Measurements from ENCODE around the gene SPPL2C. TPM values are rescaled to one million over a fixed set of nuclear protein-coding genes. Genes with fewer than 3 reads are reported as not detected.
"Not testable (repeated sequence)": the region's sequence is repeated elsewhere in the genome, so short reads cannot be mapped to it uniquely, and the experiment has no call there.

SPPL2C gene
- total and polyA plus RNA-seq, 4 donors, result not detected

GRCh38 chr17:45857977-45858708, 13.5 kb downstream of the SPPL2C start:
- H3K27me3 ChIP-seq (ENCODE audit: control insufficient read depth in 1 of 2, insufficient read depth in 2 of 2, low read length in 1 of 2), result no peaks in the 10 kb centered on the region
- DNase-seq, result no peak
- H3K9me3 ChIP-seq (ENCODE audit: control insufficient read depth, low read length), result no peaks in the 10 kb centered on the region
- WGBS, 2 donors, result 21 to 22% methylated on average over 10 of the region's 10 CpGs
- intact Hi-C loops (cut with DNase I), result no loop called here
- no peaks in the 10 kb centered on the region for H3K4me1 ChIP-seq (ENCODE audit: control insufficient read depth in 1 of 2, insufficient read depth in 2 of 2, low read length in 2 of 2)
- H3K4me3 ChIP-seq (ENCODE audit: low read length in 2 of 2), result no peak overlapping the region
- no peak overlapping the region for H3K27ac ChIP-seq (ENCODE audit: low read depth in 1 of 2, low read length in 2 of 2)
- no peak for ATAC-seq (ENCODE audit: low FRiP score)
- no peaks in the 10 kb centered on the region for H3K36me3 ChIP-seq (ENCODE audit: control insufficient read depth in 1 of 2, insufficient read depth in 2 of 2, low read length in 1 of 2)

GRCh38 chr17:45861165-45861564, 16.5 kb downstream of the SPPL2C start:
- intact Hi-C loops (cut with DNase I), result no loop called here
- ATAC-seq (ENCODE audit: low FRiP score) (no peak), DNase-seq (no peak)
- no peaks in the 10 kb centered on the region for H3K4me1 ChIP-seq (ENCODE audit: control insufficient read depth in 1 of 2, insufficient read depth in 2 of 2, low read length in 2 of 2)
- no peak overlapping the region for H3K27ac ChIP-seq (ENCODE audit: low read depth in 1 of 2, low read length in 2 of 2)
- no peak overlapping the region for H3K4me3 ChIP-seq (ENCODE audit: low read length in 2 of 2)
- 70 to 73% methylated on average over 7 of the region's 7 CpGs for WGBS, 2 donors
- no peaks in the 10 kb centered on the region for H3K27me3 ChIP-seq (ENCODE audit: control insufficient read depth in 1 of 2, insufficient read depth in 2 of 2, low read length in 1 of 2)
- H3K9me3 ChIP-seq (ENCODE audit: control insufficient read depth, low read length), result no peaks in the 10 kb centered on the region
- no peaks in the 10 kb centered on the region for H3K36me3 ChIP-seq (ENCODE audit: control insufficient read depth in 1 of 2, insufficient read depth in 2 of 2, low read length in 1 of 2)

DNA sequence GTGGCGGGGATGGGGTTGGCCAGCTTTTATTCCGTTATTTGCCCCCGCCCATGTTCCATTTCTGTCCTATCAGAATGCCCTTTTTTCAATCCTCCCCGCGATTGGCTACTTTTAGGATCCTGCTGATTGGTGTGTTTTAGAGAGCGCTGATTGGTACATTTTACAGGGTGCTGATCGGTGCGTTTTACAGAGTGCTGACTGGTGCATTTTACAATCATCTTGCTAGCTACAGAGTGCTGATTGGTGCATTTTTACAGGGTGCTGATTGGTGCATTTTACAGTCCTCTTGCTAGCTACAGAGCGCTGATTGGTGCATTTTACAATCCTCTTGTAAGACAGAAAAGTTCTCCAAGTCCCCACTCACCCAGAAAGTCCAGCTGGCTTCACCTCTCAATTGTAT, 17.4 kb downstream of the SPPL2C start:
- intact Hi-C loops (cut with DNase I); ATAC-seq (ENCODE audit: low FRiP score); H3K4me3 ChIP-seq (ENCODE audit: low read length in 2 of 2); H3K27me3 ChIP-seq (ENCODE audit: control insufficient read depth in 1 of 2, insufficient read depth in 2 of 2, low read length in 1 of 2); H3K36me3 ChIP-seq (ENCODE audit: control insufficient read depth in 1 of 2, insufficient read depth in 2 of 2, low read length in 1 of 2); H3K4me1 ChIP-seq (ENCODE audit: control insufficient read depth in 1 of 2, insufficient read depth in 2 of 2, low read length in 2 of 2); H3K9me3 ChIP-seq (ENCODE audit: control insufficient read depth, low read length); DNase-seq; H3K27ac ChIP-seq (ENCODE audit: low read depth in 1 of 2, low read length in 2 of 2): not testable (repeated sequence)
- WGBS, 2 donors, result 81 to 85% methylated on average over 9 of the region's 9 CpGs

DNA sequence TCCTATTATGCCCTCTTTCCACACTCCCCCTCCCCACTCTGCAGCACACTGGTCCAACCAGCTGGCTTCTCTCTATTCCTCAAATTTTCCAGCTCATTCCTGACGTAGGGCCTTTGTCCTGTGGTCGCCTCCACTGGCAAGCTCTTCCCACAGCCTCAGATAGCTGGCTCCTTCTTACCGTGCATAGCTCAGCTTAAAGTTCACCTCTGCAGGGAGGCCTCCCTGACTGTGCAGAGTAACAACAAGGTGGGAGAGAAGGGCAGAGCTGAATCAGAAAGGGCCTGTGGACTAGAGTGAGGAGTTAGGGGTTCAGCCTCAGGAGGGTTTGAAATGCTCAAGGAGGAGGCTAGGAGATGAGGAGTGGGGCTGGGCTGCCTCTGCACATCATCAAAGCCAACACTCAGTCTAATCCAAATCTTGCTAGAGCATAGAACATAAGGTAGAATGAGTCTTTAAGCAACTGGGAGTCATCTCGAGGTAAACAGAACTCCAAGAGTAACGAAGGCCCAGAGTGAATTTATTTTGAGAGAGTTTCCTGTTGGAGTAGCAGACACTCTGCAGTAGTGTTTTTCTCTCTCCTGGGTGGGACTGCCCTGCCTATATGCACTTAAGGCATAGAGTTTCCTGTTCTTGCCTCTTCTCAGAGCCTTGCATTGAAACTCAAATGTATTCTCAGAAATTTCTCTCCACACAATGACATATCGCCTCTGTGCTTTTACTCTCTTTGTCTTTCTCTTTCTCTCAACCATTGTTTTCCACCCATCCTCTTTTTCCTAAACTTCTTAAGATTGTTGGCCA, 19.4 kb downstream of the SPPL2C start:
- Histone ChIP-seq H3K4me1 (ENCODE audit: control insufficient read depth in 1 of 2, insufficient read depth in 2 of 2, low read length in 2 of 2) (no peaks in the 10 kb centered on the region), H3K27ac (ENCODE audit: low read depth in 1 of 2, low read length in 2 of 2) (no peak overlapping the region), H3K9me3 (ENCODE audit: control insufficient read depth, low read length) (no peaks in the 10 kb centered on the region), H3K36me3 (ENCODE audit: control insufficient read depth in 1 of 2, insufficient read depth in 2 of 2, low read length in 1 of 2) (no peaks in the 10 kb centered on the region), H3K27me3 (ENCODE audit: control insufficient read depth in 1 of 2, insufficient read depth in 2 of 2, low read length in 1 of 2) (no peaks in the 10 kb centered on the region), H3K4me3 (ENCODE audit: low read length in 2 of 2) (no peak overlapping the region)
- WGBS, 2 donors, result 43 to 46% methylated on average over 6 of the region's 6 CpGs
- intact Hi-C loops (cut with DNase I), result no loop called here
- ATAC-seq (ENCODE audit: low FRiP score) (no peak), DNase-seq (no peak)

DNA sequence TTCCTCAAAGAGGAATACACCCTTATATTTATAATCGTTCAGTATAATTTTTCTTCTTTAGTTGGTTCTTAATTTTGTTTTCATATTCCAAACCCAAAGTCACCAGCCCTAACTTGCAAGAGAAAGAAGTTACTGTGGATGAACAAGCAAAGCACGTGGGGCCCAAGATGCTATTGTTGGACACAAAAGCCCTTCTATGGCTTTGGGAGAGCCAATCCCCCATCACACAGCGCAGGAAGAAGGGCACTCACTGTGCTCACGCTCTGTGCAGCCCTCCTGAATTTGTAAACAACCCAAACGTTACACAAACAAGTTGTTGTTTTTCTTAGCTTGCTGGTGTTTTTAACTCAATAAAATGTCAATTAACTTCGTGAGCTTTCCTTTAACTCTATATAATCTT, 22.5 kb downstream of the SPPL2C start:
- DNase-seq, result no peak

DNA sequence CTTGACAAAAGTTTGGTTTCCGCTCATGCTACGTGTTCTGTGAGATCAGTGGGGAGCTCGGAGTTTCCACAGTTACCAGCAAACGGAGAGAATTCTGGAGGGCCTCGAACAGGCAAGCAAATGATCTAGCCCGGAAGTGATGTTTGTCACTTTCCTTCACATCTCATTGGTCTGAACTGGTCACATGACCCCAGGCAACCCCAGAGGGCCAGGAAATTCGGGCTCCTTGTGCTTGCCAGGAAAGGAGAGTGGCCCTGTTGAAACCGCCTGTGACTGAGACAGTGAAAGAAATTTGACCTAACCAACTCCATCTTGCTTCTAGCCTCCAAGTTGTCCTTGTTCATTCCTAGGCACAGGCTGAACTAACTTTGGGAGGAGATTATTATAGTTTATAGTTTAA, 23.0 kb downstream of the SPPL2C start:
- no peak for DNase-seq
- no peak for ATAC-seq (ENCODE audit: low FRiP score)
- H3K9me3 ChIP-seq (ENCODE audit: control insufficient read depth, low read length), result no peaks in the 10 kb centered on the region
- H3K27ac ChIP-seq (ENCODE audit: low read depth in 1 of 2, low read length in 2 of 2), result no peak overlapping the region
- intact Hi-C loops (cut with DNase I), result no loop called here
- 56 to 58% methylated on average over 8 of the region's 8 CpGs for WGBS, 2 donors
- no peak overlapping the region for H3K4me3 ChIP-seq (ENCODE audit: low read length in 2 of 2)
- no peaks in the 10 kb centered on the region for H3K27me3 ChIP-seq (ENCODE audit: control insufficient read depth in 1 of 2, insufficient read depth in 2 of 2, low read length in 1 of 2)
- no peaks in the 10 kb centered on the region for H3K4me1 ChIP-seq (ENCODE audit: control insufficient read depth in 1 of 2, insufficient read depth in 2 of 2, low read length in 2 of 2)
- no peaks in the 10 kb centered on the region for H3K36me3 ChIP-seq (ENCODE audit: control insufficient read depth in 1 of 2, insufficient read depth in 2 of 2, low read length in 1 of 2)

More for the DNA sequence above, 22.5 kb downstream of the SPPL2C start:
- Histone ChIP-seq H3K4me3 (ENCODE audit: low read length in 2 of 2) (no peak overlapping the region), H3K27ac (ENCODE audit: low read depth in 1 of 2, low read length in 2 of 2) (no peak overlapping the region), H3K36me3 (ENCODE audit: control insufficient read depth in 1 of 2, insufficient read depth in 2 of 2, low read length in 1 of 2) (no peaks in the 10 kb centered on the region), H3K4me1 (ENCODE audit: control insufficient read depth in 1 of 2, insufficient read depth in 2 of 2, low read length in 2 of 2) (no peaks in the 10 kb centered on the region), H3K27me3 (ENCODE audit: control insufficient read depth in 1 of 2, insufficient read depth in 2 of 2, low read length in 1 of 2) (no peaks in the 10 kb centered on the region), H3K9me3 (ENCODE audit: control insufficient read depth, low read length) (no peaks in the 10 kb centered on the region)
- no peak for ATAC-seq (ENCODE audit: low FRiP score)
- 54 to 63% methylated on average over 6 of the region's 6 CpGs for WGBS, 2 donors
- intact Hi-C loops (cut with DNase I), result no loop called here

GRCh38 chr17:45868276-45868675, 23.6 kb downstream of the SPPL2C start:
- intact Hi-C loops (cut with DNase I), result no loop called here
- Histone ChIP-seq H3K4me3 (ENCODE audit: low read length in 2 of 2) (no peak overlapping the region), H3K27ac (ENCODE audit: low read depth in 1 of 2, low read length in 2 of 2) (no peak overlapping the region), H3K9me3 (ENCODE audit: control insufficient read depth, low read length) (no peaks in the 10 kb centered on the region), H3K36me3 (ENCODE audit: control insufficient read depth in 1 of 2, insufficient read depth in 2 of 2, low read length in 1 of 2) (no peaks in the 10 kb centered on the region), H3K27me3 (ENCODE audit: control insufficient read depth in 1 of 2, insufficient read depth in 2 of 2, low read length in 1 of 2) (no peaks in the 10 kb centered on the region), H3K4me1 (ENCODE audit: control insufficient read depth in 1 of 2, insufficient read depth in 2 of 2, low read length in 2 of 2) (no peaks in the 10 kb centered on the region)
- WGBS, 2 donors, result 54 to 77% methylated on average over 5 of the region's 5 CpGs
- DNase-seq (no peak), ATAC-seq (ENCODE audit: low FRiP score) (no peak)

DNA sequence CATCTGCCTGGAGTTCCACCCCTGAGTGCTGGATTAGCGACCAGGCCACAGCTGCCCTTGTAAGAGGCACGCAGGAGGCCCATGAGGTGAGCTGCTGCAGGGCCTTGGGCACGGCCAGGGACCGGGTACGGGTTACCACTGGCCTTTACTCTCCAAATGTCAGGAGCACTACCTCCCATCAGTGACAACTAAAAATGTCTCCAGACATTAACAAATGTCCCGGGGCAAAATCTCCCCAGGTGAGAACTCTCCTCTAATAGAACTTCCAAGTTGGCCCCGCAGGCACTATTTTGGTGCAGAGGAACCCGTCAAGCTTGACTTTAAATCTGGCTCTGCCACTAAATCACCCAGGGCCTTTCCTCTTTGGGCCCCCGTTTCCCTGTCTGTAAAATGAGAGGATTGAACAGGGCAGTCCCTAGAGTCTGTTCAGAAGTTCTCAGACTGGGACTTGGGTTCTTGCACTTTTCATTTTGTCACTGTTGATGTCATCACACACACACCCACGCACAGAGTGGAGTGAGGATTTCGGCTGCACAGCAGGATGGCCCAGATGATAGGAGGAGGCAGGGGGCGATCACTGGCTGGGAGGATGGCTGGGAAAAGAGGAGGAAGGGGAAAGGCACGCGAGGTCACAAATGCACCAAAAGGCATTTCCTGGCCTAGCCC, 25.1 kb downstream of the SPPL2C start:
- Histone ChIP-seq H3K36me3 (ENCODE audit: control insufficient read depth in 1 of 2, insufficient read depth in 2 of 2, low read length in 1 of 2) (no peaks in the 10 kb centered on the region), H3K27me3 (ENCODE audit: control insufficient read depth in 1 of 2, insufficient read depth in 2 of 2, low read length in 1 of 2) (no peaks in the 10 kb centered on the region), H3K9me3 (ENCODE audit: control insufficient read depth, low read length) (no peaks in the 10 kb centered on the region), H3K4me3 (ENCODE audit: low read length in 2 of 2) (no peak overlapping the region), H3K4me1 (ENCODE audit: control insufficient read depth in 1 of 2, insufficient read depth in 2 of 2, low read length in 2 of 2) (no peaks in the 10 kb centered on the region), H3K27ac (ENCODE audit: low read depth in 1 of 2, low read length in 2 of 2) (no peak overlapping the region)
- intact Hi-C loops (cut with DNase I), result no loop called here
- no peak for ATAC-seq (ENCODE audit: low FRiP score)
- WGBS, 2 donors, result 52 to 63% methylated on average over 14 of the region's 14 CpGs
- no peak for DNase-seq

Data from aorta (tissue), 5 donors.